ENCODE data around the gene QPCT.
"Not testable (repeated sequence)": the region's sequence is repeated elsewhere in the genome, so short reads cannot be mapped to it uniquely, and the experiment has no call there.

The QPCT gene

GRCh38 chr2:37394796-37395555, 50.5 kb downstream of the QPCT start:
- DNase-seq: no peak

GRCh38 chr2:37396890-37397565, 52.6 kb downstream of the QPCT start:
- DNase-seq: no peak

GRCh38 chr2:37398990-37399389, 54.6 kb downstream of the QPCT start:
- DNase-seq: no peak

- DNase-seq: no peak
These were observed 55.6 kb downstream of the QPCT start for GRCh38 chr2:37400041-37400440.

- no peak for DNase-seq
These were observed 58.2 kb downstream of the QPCT start for GRCh38 chr2:37402636-37403035.

- no peak for DNase-seq
These were observed 61.4 kb downstream of the QPCT start for GRCh38 chr2:37405781-37406180.

- no peak for DNase-seq
These were observed 67.8 kb downstream of the QPCT start for GRCh38 chr2:37412231-37412630.

GRCh38 chr2:37413911-37414469, 69.6 kb downstream of the QPCT start:
- DNase-seq: not testable (repeated sequence)

GRCh38 chr2:37414470-37414949, 70.1 kb downstream of the QPCT start:
- DNase-seq: no peak

GRCh38 chr2:37415128-37415820, 70.8 kb downstream of the QPCT start:
- no peak for DNase-seq

- DNase-seq: no peak
These were observed 72.9 kb downstream of the QPCT start for GRCh38 chr2:37417321-37417720.

GRCh38 chr2:37418956-37419355, 74.5 kb downstream of the QPCT start:
- DNase-seq: no peak

- no peak for DNase-seq
These were observed 77.3 kb downstream of the QPCT start for GRCh38 chr2:37421686-37422085.

- no peak for DNase-seq
These were observed 78.4 kb downstream of the QPCT start for GRCh38 chr2:37422816-37423215.
